GM19328 (cell line): Measurements from ENCODE around the gene IFT57.
"Not testable (repeated sequence)": the region's sequence is repeated elsewhere in the genome, so short reads cannot be mapped to it uniquely, and the experiment has no call there.

Experiments used
- ATAC-seq: cut with Tn5 transposase; IDR thresholded peaks from one replicate; pipeline ENCODE4 v1.9.1; 2021; ENCODE audit warnings: mild to moderate bottlenecking, moderate library complexity; ENCODE audit not compliant: unreplicated experiment

Gene IFT57

GRCh38 chr3:108221911-108222852, at the start of gene IFT57:
Gene IFT57, minus strand, starts transcription at chr3:108222424. Its CDS starts 102 bp downstream, at chr3:108222322.
- peak; percentile 91 for ATAC-seq

- ATAC-seq: no peak
These were observed 49.4 kb upstream of the IFT57 start for GRCh38 chr3:108271626-108272025.

- ATAC-seq: not testable (repeated sequence)
These were observed 46.0 kb upstream of the IFT57 start for GRCh38 chr3:108268235-108268634.

GRCh38 chr3:108264534-108265298, 42.5 kb upstream of the IFT57 start:
- ATAC-seq: not testable (repeated sequence)

GRCh38 chr3:108255131-108255530, 32.9 kb upstream of the IFT57 start:
- no peak for ATAC-seq

GRCh38 chr3:108251844-108252243, 29.6 kb upstream of the IFT57 start:
- no peak for ATAC-seq

GRCh38 chr3:108251265-108251664, 29.0 kb upstream of the IFT57 start:
- ATAC-seq: no peak

GRCh38 chr3:108250626-108251025, 28.4 kb upstream of the IFT57 start:
- ATAC-seq: no peak

- ATAC-seq: no peak
These were observed 21.0 kb upstream of the IFT57 start for GRCh38 chr3:108243243-108243642.

- no peak for ATAC-seq
These were observed 20.6 kb upstream of the IFT57 start for GRCh38 chr3:108242776-108243175.

- ATAC-seq: no peak
These were observed 19.5 kb upstream of the IFT57 start for GRCh38 chr3:108241721-108242120.

GRCh38 chr3:108241146-108241545, 18.9 kb upstream of the IFT57 start:
- ATAC-seq: no peak

GRCh38 chr3:108239082-108239481, 16.9 kb upstream of the IFT57 start:
- ATAC-seq: no peak

- no peak for ATAC-seq
These were observed 13.1 kb upstream of the IFT57 start for GRCh38 chr3:108235290-108235689.

GRCh38 chr3:108234387-108234957, 12.2 kb upstream of the IFT57 start:
- ATAC-seq: no peak

GRCh38 chr3:108228286-108228685, 6.1 kb upstream of the IFT57 start:
- ATAC-seq: no peak

- ATAC-seq: no peak
These were observed 4.9 kb upstream of the IFT57 start for GRCh38 chr3:108227131-108227530.

- no peak for ATAC-seq
These were observed 3.0 kb upstream of the IFT57 start for GRCh38 chr3:108225221-108225620.

GRCh38 chr3:108223928-108224327, 1.7 kb upstream of the IFT57 start:
- ATAC-seq: no peak

- no peak for ATAC-seq
These were observed 785 bp upstream of the IFT57 start for GRCh38 chr3:108222853-108223565.

- no peak for ATAC-seq
These were observed 831 bp downstream of the IFT57 start for GRCh38 chr3:108221393-108221792.
